Testis (tissue), 3 donors: ENCODE measurements around the gene NCOA4. TPM values are rescaled to one million over a fixed set of nuclear protein-coding genes. Genes with fewer than 3 reads are reported as not detected.

Source experiments
- DNase-seq: peaks from one replicate; pipeline ENCODE4 v3.0.0-alpha.2; 2019
- H3K27ac ChIP-seq, 2 donors: fragments of 200-600 bp; sonication (generic); one replicate each; pipeline ENCODE4 v1.5.1; 2019
- H3K27me3 ChIP-seq: fragments of 200-600 bp; sonication (generic); one replicate; pipeline ENCODE4 v1.5.1; 2019
- H3K36me3 ChIP-seq: fragments of 200-600 bp; sonication (generic); one replicate; pipeline ENCODE4 v1.5.1; 2017; ENCODE audit warnings: low read depth; ENCODE audit errors: missing control alignments
- H3K4me1 ChIP-seq: fragments of 200-600 bp; sonication (generic); one replicate; pipeline ENCODE4 v1.5.1; 2019
- H3K4me3 ChIP-seq, 2 donors: fragments of 200-600 bp; sonication (generic); one replicate each; pipeline ENCODE4 v1.5.1; 2017 to 2019
- H3K9me3 ChIP-seq: fragments of 200-600 bp; sonication (generic); one replicate; pipeline ENCODE4 v1.5.1; 2017
- CTCF ChIP-seq, 3 experiments: fragments of 450-650 bp in 2 of 3; fragments of 200-600 bp in 1 of 3; sonication (generic) in 1 of 3; IDR thresholded peaks; one replicate each; pipeline ENCODE4 v1.5.1; 2016 to 2019; ENCODE audit warnings: antibody characterized with exemption in 3 of 3, mild to moderate bottlenecking in 2 of 3, moderate library complexity in 1 of 3
- POLR2A ChIP-seq: fragments of 450-650 bp; IDR thresholded peaks from one replicate; pipeline ENCODE4 v1.6.1; 2017; ENCODE audit warnings: antibody characterized with exemption, mild to moderate bottlenecking, moderate library complexity
- WGBS, 2 donors: methylation state at CpG; one replicate each; pipeline ENCODE4 v1.1.5; 2018; 5-methylcytosine and 5-hydroxymethylcytosine counted together
- intact Hi-C: fragments of 100-400 bp; cut with DNase I; formaldehyde crosslinking; loops from one replicate; pipeline ENCODE4 v1.15.1; 2023; ENCODE audit warnings: low total_unique reads
- polyA plus RNA-seq: library from polyadenylated mRNA; stranded (reverse); fragments of 350-450 nt; fragmentation: Illumina TruSeq; extraction: RNeasy Lipid Tissue Mini Kit (QIAGEN cat#74804); gene quantifications from one replicate; pipeline ENCODE4 v1.2.3, GENCODE V29; 2014; ENCODE audit warnings: low read depth, low replicate concordance; ENCODE audit not compliant: insufficient read depth
- total RNA-seq, 2 donors: library from RNA; depleted of rRNA; stranded (reverse); fragments of >200 nt; gene quantifications; one replicate each; pipeline ENCODE4 v1.2.3, GENCODE V29; 2016

The NCOA4 gene
- total and polyA plus RNA-seq, 3 donors from 2014 or later = 64.4 to 90.8 (median 76.0) TPM

GRCh38 chr10:46018453-46019176, 11.8 kb downstream of the NCOA4 start:
- peaks cover 20% of the 10 kb centered on the region for H3K4me1 ChIP-seq
- H3K9me3 ChIP-seq = no peaks in the 10 kb centered on the region
- intact Hi-C loops = no loop called here
- WGBS, 2 donors = 64 to 65% methylated on average over 2 of the region's 2 CpGs
- H3K36me3 ChIP-seq = no peaks in the 10 kb centered on the region
- no peak for DNase-seq
- H3K4me3 ChIP-seq = no peak overlapping the region
- no peaks in the 10 kb centered on the region for H3K27me3 ChIP-seq
- H3K27ac ChIP-seq = peak overlapping the region in 1 of 2 donors; percentile 4
- TF ChIP-seq CTCF (IDR thresholded peaks at IDR 0.05) = no peak
- no peak for TF ChIP-seq POLR2A

- DNase-seq = no peak
- Histone ChIP-seq H3K4me3 (no peak overlapping the region), H3K4me1 (peaks cover 15% of the 10 kb centered on the region), H3K27ac (no peak overlapping the region), H3K9me3 (no peaks in the 10 kb centered on the region), H3K27me3 (no peaks in the 10 kb centered on the region), H3K36me3 (no peaks in the 10 kb centered on the region)
- TF ChIP-seq CTCF (IDR thresholded peaks at IDR 0.05) (no peak), POLR2A (no peak)
- intact Hi-C loops = no loop called here
- WGBS, 2 donors = 82 to 88% methylated on average over 2 of the region's 2 CpGs
These were observed 12.7 kb downstream of the NCOA4 start for GRCh38 chr10:46017733-46018132.

- H3K36me3 ChIP-seq = no peaks in the 10 kb centered on the region
- H3K27ac ChIP-seq = no peak overlapping the region
- no peaks in the 10 kb centered on the region for H3K27me3 ChIP-seq
- H3K4me3 ChIP-seq = no peak overlapping the region
- intact Hi-C loops = no loop called here
- H3K9me3 ChIP-seq = no peaks in the 10 kb centered on the region
- H3K4me1 ChIP-seq = peaks cover 13% of the 10 kb centered on the region
- DNase-seq = no peak
- TF ChIP-seq CTCF (IDR thresholded peaks at IDR 0.05) (no peak), POLR2A (no peak)
- WGBS, 2 donors = 76 to 84% methylated on average over 1 of the region's 1 CpG
These were observed 13.6 kb downstream of the NCOA4 start for GRCh38 chr10:46016811-46017210.

GRCh38 chr10:46016190-46016589, 14.2 kb downstream of the NCOA4 start:
- DNase-seq = no peak
- peaks cover 13% of the 10 kb centered on the region for H3K4me1 ChIP-seq

More at GRCh38 chr10:46016190-46016589, 14.2 kb downstream of the NCOA4 start:
- H3K36me3 ChIP-seq = no peaks in the 10 kb centered on the region
- H3K27ac ChIP-seq = no peak overlapping the region
- no peak for TF ChIP-seq CTCF (IDR thresholded peaks at IDR 0.05)
- no peak for TF ChIP-seq POLR2A
- H3K9me3 ChIP-seq = no peaks in the 10 kb centered on the region
- 95 to 98% methylated on average over 5 of the region's 5 CpGs for WGBS, 2 donors
- no peak overlapping the region for H3K4me3 ChIP-seq
- H3K27me3 ChIP-seq = no peaks in the 10 kb centered on the region
- intact Hi-C loops = no loop called here
